IMR-90 (cell line): Measurements from ENCODE around the gene THSD7B. TPM values are rescaled to one million over a fixed set of nuclear protein-coding genes. Genes with fewer than 3 reads are reported as not detected.

Experiments used
- ATAC-seq: fragments of 200-7000 bp; cut with Tn5 transposase; 2 replicates; pipeline ENCODE4 v1.9.1; 2020; ENCODE audit warnings: low read depth, mild to moderate bottlenecking, moderate library complexity
- BruUV-seq: library from RNA; stranded (reverse); fragments of 400-500 nt; replicated peaks from 2 replicates; lab custom pipeline; 2021; lab: Mats Ljungman, UMichigan
- CTCF ChIA-PET: fragments of 300-600 bp; formaldehyde crosslinking; extraction: SDS; loops from one replicate; lab custom pipeline; 2021; ENCODE audit warnings: antibody characterized with exemption; lab: Yijun Ruan, JAX
- POLR2A ChIA-PET: fragments of 300-600 bp; sonication (Branson Sonifier 250); formaldehyde crosslinking; loops from one replicate; lab custom pipeline; 2022; ENCODE audit warnings: antibody characterized with exemption; ENCODE audit not compliant: unreplicated experiment; lab: Charles Lee
- DNase-seq: peaks from one replicate; pipeline ENCODE4 v3.0.0; 2013
- H2AFZ ChIP-seq: replicated peaks from 2 replicates; pipeline ENCODE3; 2013; ENCODE audit warnings: low read length, mild to moderate bottlenecking; ENCODE audit not compliant: poor library complexity
- H2AK5ac ChIP-seq: 2 replicates; pipeline ENCODE4 v1.6.1; 2013; ENCODE audit warnings: low read depth, low read length, inconsistent platforms
- H2AK9ac ChIP-seq: replicated peaks from 2 replicates; pipeline ENCODE3; 2013; ENCODE audit warnings: mild to moderate bottlenecking, low read depth, low read length, moderate library complexity; ENCODE audit not compliant: poor library complexity
- H2BK120ac ChIP-seq: 2 replicates; pipeline ENCODE4 v1.6.1; 2013; ENCODE audit warnings: low read depth, low read length, inconsistent platforms
- H2BK15ac ChIP-seq: 3 replicates; pipeline ENCODE4 v1.6.1; 2013; ENCODE audit warnings: low read depth, low read length, inconsistent platforms
- H2BK20ac ChIP-seq: 2 replicates; pipeline ENCODE4 v1.6.1; 2013; ENCODE audit warnings: low read depth, mild to moderate bottlenecking, inconsistent platforms, low read length, moderate library complexity
- H2BK5ac ChIP-seq: 2 replicates; pipeline ENCODE4 v1.6.1; 2013; ENCODE audit warnings: mild to moderate bottlenecking, low read depth, low read length, inconsistent platforms; ENCODE audit not compliant: poor library complexity, severe bottlenecking
- H3K14ac ChIP-seq: replicated peaks from 2 replicates; pipeline ENCODE4 v1.6.1; 2013; ENCODE audit warnings: low read depth, low read length, inconsistent platforms
- H3K18ac ChIP-seq: 2 replicates; pipeline ENCODE4 v1.6.1; 2013; ENCODE audit warnings: low read depth, low read length, control low read depth
- H3K23ac ChIP-seq: 2 replicates; pipeline ENCODE4 v1.6.1; 2013; ENCODE audit warnings: low read depth, low read length, inconsistent platforms
- H3K27ac ChIP-seq: 2 replicates; pipeline ENCODE4 v1.5.1; 2013; ENCODE audit warnings: mild to moderate bottlenecking, control low read depth, low read length; ENCODE audit not compliant: insufficient read depth
- H3K27me3 ChIP-seq: 2 replicates; pipeline ENCODE4 v1.6.1; 2013; ENCODE audit warnings: low read length; ENCODE audit not compliant: control insufficient read depth, insufficient read depth
- H3K36me3 ChIP-seq: 2 replicates; pipeline ENCODE4 v1.6.1; 2013; ENCODE audit warnings: low read length, mixed read lengths; ENCODE audit not compliant: control insufficient read depth, insufficient read depth
- H3K4ac ChIP-seq: 2 replicates; pipeline ENCODE4 v1.6.1; 2013; ENCODE audit warnings: low read depth, low read length, inconsistent platforms
- H3K4me1 ChIP-seq: 2 replicates; pipeline ENCODE4 v1.6.1; 2013; ENCODE audit warnings: low read length, mixed read lengths; ENCODE audit not compliant: control insufficient read depth, insufficient read depth
- H3K4me2 ChIP-seq: 2 replicates; pipeline ENCODE4 v1.6.1; 2013; ENCODE audit warnings: low read depth, mild to moderate bottlenecking, control low read depth, low read length, moderate library complexity
- H3K4me3 ChIP-seq: 2 replicates; pipeline ENCODE4 v1.5.1; 2013; ENCODE audit warnings: low read depth, mild to moderate bottlenecking, control low read depth, low read length, moderate library complexity; ENCODE audit not compliant: insufficient read depth
- H3K56ac ChIP-seq: 2 replicates; pipeline ENCODE4 v1.6.1; 2013; ENCODE audit warnings: low read length, inconsistent platforms; ENCODE audit not compliant: insufficient read depth; ENCODE audit errors: extremely low read depth
- H3K79me1 ChIP-seq, 2 experiments: 2 replicates each; pipeline ENCODE4 v1.6.1; 2013; ENCODE audit warnings: low read length in 2 of 2, inconsistent platforms in 1 of 2, low read depth in 1 of 2
- H3K9ac ChIP-seq: 2 replicates; pipeline ENCODE4 v1.6.1; 2013; ENCODE audit warnings: low read depth, low read length, control low read depth
- H3K9me1 ChIP-seq: 2 replicates; pipeline ENCODE4 v1.6.1; 2013; ENCODE audit warnings: low read length, inconsistent platforms; ENCODE audit not compliant: insufficient read depth
- H3K9me3 ChIP-seq: 2 replicates; pipeline ENCODE4 v1.6.1; 2013; ENCODE audit warnings: low read length; ENCODE audit not compliant: control insufficient read depth, insufficient read depth
- H4K20me1 ChIP-seq: 2 replicates; pipeline ENCODE4 v1.6.1; 2013; ENCODE audit warnings: low read length, inconsistent platforms; ENCODE audit not compliant: insufficient read depth
- H4K5ac ChIP-seq: 2 replicates; pipeline ENCODE4 v1.6.1; 2013; ENCODE audit warnings: mild to moderate bottlenecking, low read depth, low read length, control low read depth
- H4K8ac ChIP-seq, 2 experiments: 2 replicates each; pipeline ENCODE4 v1.6.1; 2013; ENCODE audit warnings: low read depth in 2 of 2, low read length in 2 of 2, control low read depth in 1 of 2, inconsistent platforms in 1 of 2
- H4K91ac ChIP-seq: 2 replicates; pipeline ENCODE4 v1.6.1; 2013; ENCODE audit warnings: low read depth, low read length, inconsistent platforms; ENCODE audit not compliant: insufficient read depth
- CHD1 ChIP-seq: IDR thresholded peaks from 2 replicates; pipeline ENCODE4 v1.6.1; 2012; ENCODE audit warnings: low read depth, low read length, improper control_type of control experiment
- CTCF ChIP-seq: conservative IDR thresholded peaks from 2 replicates; pipeline ENCODE4 v1.5.1; 2012; ENCODE audit warnings: mild to moderate bottlenecking, low read depth, low read length, improper control_type of control experiment
- MAFK ChIP-seq: IDR thresholded peaks from 2 replicates; pipeline ENCODE4 v1.6.1; 2012; ENCODE audit warnings: low read depth, low read length, improper control_type of control experiment
- POLR2A ChIP-seq: IDR thresholded peaks from 2 replicates; pipeline ENCODE4 v1.6.1; 2012; ENCODE audit warnings: mild to moderate bottlenecking, low read depth, low read length
- RCOR1 ChIP-seq: IDR thresholded peaks from 2 replicates; pipeline ENCODE4 v1.6.1; 2012; ENCODE audit warnings: mild to moderate bottlenecking, low read length, improper control_type of control experiment; ENCODE audit not compliant: insufficient replicate concordance
- SMC3 ChIP-seq: fragments of 150-350 bp; IDR thresholded peaks from 2 replicates; pipeline ENCODE4 v1.6.1; 2016; ENCODE audit warnings: low read depth, mild to moderate bottlenecking, antibody characterized with exemption, low read length, moderate library complexity
- WGBS, 2 experiments: methylation state at CpG; one replicate each; pipeline versions ENCODE4 v1.1.5 to v1.1.7; 2013; ENCODE audit warnings: missing lambda C conversion rate in 2 of 2; ENCODE audit not compliant: insufficient read length in 1 of 2; ENCODE audit errors: extremely low coverage in 2 of 2; 5-methylcytosine and 5-hydroxymethylcytosine counted together
- dilution Hi-C: fragments of 300-500 bp; cut with HindIII; formaldehyde crosslinking; loops from one replicate; pipeline ENCODE4 v1.14.3; 2018; ENCODE audit warnings: low sequenced_read_pairs; ENCODE audit not compliant: unreplicated experiment
- in situ Hi-C: fragments of 300-500 bp; cut with MboI; formaldehyde crosslinking; loops from 3 replicates; pipeline ENCODE4 v1.14.3; 2019; ENCODE audit warnings: low sequenced_read_pairs, inconsistent platforms, mixed read lengths
- intact Hi-C: fragments of 100-400 bp; cut with micrococcal nuclease; formaldehyde crosslinking; loops from 2 replicates; pipeline ENCODE4 v1.10.0; 2022
- polyA plus RNA-seq, 3 experiments: library from polyadenylated mRNA; depleted of rRNA; stranded (reverse); fragments of >200 nt; gene quantifications; 2 replicates each; pipeline ENCODE4 v1.2.3, GENCODE V29; 2012; ENCODE audit warnings: low replicate concordance in 1 of 3
- total RNA-seq: library from RNA; depleted of rRNA; stranded (reverse); fragments of >200 nt; gene quantifications from 2 replicates; pipeline ENCODE4 v1.2.3, GENCODE V29; 2012

Gene THSD7B
- total and polyA plus RNA-seq, 2 of the 4 experiments (the other 2 are of a cell fraction) = not detected

GRCh38 chr2:137202318-137202717 lies 437.0 kb downstream of the THSD7B start:
- no peak overlapping the region for H3K56ac ChIP-seq
- H3K18ac ChIP-seq = no peak overlapping the region
- H3K23ac ChIP-seq = no peak overlapping the region
- intact Hi-C loops (no loop called here), dilution Hi-C loops (no loop called here), in situ Hi-C loops (no loop called here)
- no peak overlapping the region for H3K27ac ChIP-seq
- DNase-seq (no peak), ATAC-seq (no peak)
- H2BK5ac ChIP-seq = no peak overlapping the region
- no peak overlapping the region for H3K4me2 ChIP-seq
- BruUV-seq = no TSS peak
- no peak overlapping the region for H3K4me3 ChIP-seq
- no peak overlapping the region for H2AK9ac ChIP-seq
- no peak overlapping the region for H2BK20ac ChIP-seq
- H3K14ac ChIP-seq = no peak overlapping the region
- POLR2A ChIA-PET = no interaction called here
- H3K9me1 ChIP-seq = no peaks in the 10 kb centered on the region
- no peak overlapping the region for H4K8ac ChIP-seq
- H2AFZ ChIP-seq = no peak overlapping the region
- CTCF ChIA-PET = no interaction called here
- no peaks in the 10 kb centered on the region for H3K79me1 ChIP-seq
- no peaks in the 10 kb centered on the region for H3K4me1 ChIP-seq
- no peak overlapping the region for H2BK15ac ChIP-seq
- TF ChIP-seq RCOR1 (no peak), CHD1 (no peak), CTCF (no peak), MAFK (no peak), POLR2A (no peak), SMC3 (no peak)
- H3K9ac ChIP-seq = no peak overlapping the region
- no peak overlapping the region for H4K5ac ChIP-seq
- H2AK5ac ChIP-seq = no peak overlapping the region
- no peak overlapping the region for H3K4ac ChIP-seq
- H3K27me3 ChIP-seq = no peaks in the 10 kb centered on the region
- no peak overlapping the region for H4K91ac ChIP-seq
- no peaks in the 10 kb centered on the region for H4K20me1 ChIP-seq
- no peak overlapping the region for H2BK120ac ChIP-seq
- peaks cover 7% of the 10 kb centered on the region for H3K9me3 ChIP-seq
- 42% methylated on average over 2 of the region's 4 CpGs; no CpG with 5 or more reads in 1 of the 2 experiments for WGBS, 2 experiments
- H3K36me3 ChIP-seq = no peaks in the 10 kb centered on the region
